ENCODE results near the gene MTUS2.

The MTUS2 gene

GRCh38 chr13:29039212-29039611 lies 219.1 kb downstream of the MTUS2 start:
- no peak for DNase-seq

- DNase-seq, result no peak
These were observed 226.4 kb downstream of the MTUS2 start for GRCh38 chr13:29046588-29046987.

- DNase-seq, result no peak
These were observed 229.4 kb downstream of the MTUS2 start for GRCh38 chr13:29049524-29049923.

- DNase-seq, result no peak
These were observed 230.6 kb downstream of the MTUS2 start for GRCh38 chr13:29050719-29051118.

- no peak for DNase-seq
These were observed 239.7 kb downstream of the MTUS2 start for GRCh38 chr13:29059800-29060199.

- DNase-seq, result no peak
These were observed 245.0 kb downstream of the MTUS2 start for GRCh38 chr13:29065142-29065541.

GRCh38 chr13:29067306-29067945 lies 247.3 kb downstream of the MTUS2 start:
- no peak for DNase-seq

- no peak for DNase-seq
These were observed 253.6 kb downstream of the MTUS2 start for GRCh38 chr13:29073755-29074154.

GRCh38 chr13:29077051-29077813 lies 257.1 kb downstream of the MTUS2 start:
- no peak for DNase-seq

- no peak for DNase-seq
These were observed 260.9 kb downstream of the MTUS2 start for GRCh38 chr13:29081036-29081435.

GRCh38 chr13:29081697-29082440 lies 261.7 kb downstream of the MTUS2 start:
- DNase-seq, result no peak

GRCh38 chr13:29099781-29100406 lies 279.8 kb downstream of the MTUS2 start:
- DNase-seq, result no peak

GRCh38 chr13:29100758-29101157 lies 280.6 kb downstream of the MTUS2 start:
- DNase-seq, result no peak

GRCh38 chr13:29101409-29101808 lies 281.3 kb downstream of the MTUS2 start:
- DNase-seq, result no peak

- no peak for DNase-seq
These were observed 281.8 kb downstream of the MTUS2 start for GRCh38 chr13:29101905-29102304.

GRCh38 chr13:29103065-29103800 lies 283.1 kb downstream of the MTUS2 start:
- DNase-seq, result no peak

GRCh38 chr13:29104461-29104860 lies 284.3 kb downstream of the MTUS2 start:
- no peak for DNase-seq

GRCh38 chr13:29105779-29106178 lies 285.6 kb downstream of the MTUS2 start:
- no peak for DNase-seq

GRCh38 chr13:29106651-29107050 lies 286.5 kb downstream of the MTUS2 start:
- no peak for DNase-seq

- DNase-seq, result no peak
These were observed 288.1 kb downstream of the MTUS2 start for GRCh38 chr13:29108068-29108786.

- DNase-seq, result no peak
These were observed 289.8 kb downstream of the MTUS2 start for GRCh38 chr13:29109987-29110386.

GRCh38 chr13:29111446-29111845 lies 291.3 kb downstream of the MTUS2 start:
- DNase-seq, result no peak

All from stimulated activated CD4-positive, alpha-beta T cell treated with anti-CD3 and anti-CD28 coated beads, Interleukin-2, amount 100 ng/mL, for 48 hours (primary cell).